HCT116 (cell line): ENCODE results near the gene DUSP28. TPM values are rescaled to one million over a fixed set of nuclear protein-coding genes. Genes with fewer than 3 reads are reported as not detected.
"Not testable (repeated sequence)": the region's sequence is repeated elsewhere in the genome, so short reads cannot be mapped to it uniquely, and the experiment has no call there.

Experiments used
- ATAC-seq: fragments of 200-7000 bp; cut with Tn5 transposase; 2 replicates; pipeline ENCODE4 v1.9.1; 2020; ENCODE audit warnings: mild to moderate bottlenecking, moderate library complexity
- BruUV-seq: library from RNA; stranded (reverse); fragments of 400-500 nt; replicated peaks from 2 replicates; lab custom pipeline; 2021; lab: Mats Ljungman, UMichigan
- CTCF ChIA-PET: fragments of 300-600 bp; sonication (Branson Sonifier 250); formaldehyde crosslinking; loops from one replicate; lab custom pipeline; 2021; ENCODE audit warnings: antibody characterized with exemption; lab: Charles Lee
- POLR2A ChIA-PET: fragments of 300-600, 350-600 bp; sonication (Branson Sonifier 250); formaldehyde crosslinking; loops from one replicate; lab custom pipeline; 2021; ENCODE audit warnings: antibody characterized with exemption; lab: Charles Lee
- RAD21 ChIA-PET, 2 experiments: fragments of 300-600 bp; sonication (Branson Sonifier 250); formaldehyde crosslinking; loops; one replicate each; lab custom pipeline; 2023; ENCODE audit warnings: low total read pairs in 2 of 2; ENCODE audit not compliant: uncharacterized antibody in 2 of 2, unreplicated experiment in 2 of 2, low non-redundant PET in 1 of 2; lab: Charles Lee
- DNase-seq: peaks from one replicate; pipeline ENCODE4 v3.0.0-alpha.2; 2010; ENCODE audit warnings: low read depth, low spot score
- H2AFZ ChIP-seq: fragments of 200-600 bp; shearing (Covaris generic), sonication (generic); 2 replicates; pipeline ENCODE4 v1.6.1; 2017; ENCODE audit warnings: low read depth, mixed run types, mixed read lengths, antibody characterized with exemption, low read length; ENCODE audit not compliant: poor library complexity, severe bottlenecking
- H3K27ac ChIP-seq: 2 replicates; pipeline ENCODE4 v1.5.1; 2012; ENCODE audit warnings: low read depth, low read length
- H3K27me3 ChIP-seq: fragments of 200-600 bp; sonication (generic); 2 replicates; pipeline ENCODE4 v1.6.1; 2016; ENCODE audit warnings: mixed run types, low read length, mixed read lengths; ENCODE audit not compliant: insufficient read depth
- H3K36me3 ChIP-seq, 2 experiments: fragments of 200-500 bp in 1 of 2; fragments of 200-600 bp in 1 of 2; sonication (Bioruptor generic) in 1 of 2; sonication (generic) in 1 of 2; 2 replicates each; pipeline versions ENCODE4 v1.5.1 to v1.6.1; 2014 to 2016; ENCODE audit warnings: low read length in 2 of 2, inconsistent platforms in 1 of 2, mixed read lengths in 1 of 2, mixed run types in 1 of 2; ENCODE audit not compliant: insufficient read depth in 2 of 2, control insufficient read depth in 1 of 2
- H3K4me1 ChIP-seq, 2 experiments: fragments of 200-600 bp in 1 of 2; sonication (generic) in 1 of 2; 2 replicates each; pipeline versions ENCODE4 v1.5.1 to v1.6.1; 2012 to 2017; ENCODE audit warnings: low read length in 2 of 2, inconsistent platforms in 1 of 2, mild to moderate bottlenecking in 1 of 2, mixed read lengths in 1 of 2, mixed run types in 1 of 2, moderate library complexity in 1 of 2; ENCODE audit not compliant: insufficient read depth in 2 of 2, control insufficient read depth in 1 of 2
- H3K4me2 ChIP-seq: fragments of 200-600 bp; sonication (generic); 2 replicates; pipeline ENCODE4 v1.6.1; 2017; ENCODE audit warnings: mixed run types, low read length, mixed read lengths
- H3K4me3 ChIP-seq, 2 experiments: fragments of 200-600 bp in 1 of 2; sonication (generic) in 1 of 2; replicated peaks in 1 of 2; 2 replicates each; pipeline ENCODE4 v1.5.1; 2011 to 2016; ENCODE audit warnings: low read length in 2 of 2, control low read depth in 1 of 2, low read depth in 1 of 2, mild to moderate bottlenecking in 1 of 2, mixed read lengths in 1 of 2, mixed run types in 1 of 2
- H3K79me2 ChIP-seq: fragments of 200-600 bp; sonication (generic); 2 replicates; pipeline ENCODE4 v1.6.1; 2017; ENCODE audit warnings: mild to moderate bottlenecking, mixed run types, low read length, moderate library complexity, mixed read lengths; ENCODE audit not compliant: insufficient read depth
- H3K9ac ChIP-seq: fragments of 200-600 bp; sonication (generic); 2 replicates; pipeline ENCODE4 v1.6.1; 2016; ENCODE audit warnings: low read length, mixed read lengths
- H3K9me2 ChIP-seq: fragments of 200-600 bp; sonication (generic), shearing (Covaris generic); 2 replicates; pipeline ENCODE4 v1.6.1; 2017; ENCODE audit warnings: mixed run types, mild to moderate bottlenecking, moderate library complexity; ENCODE audit not compliant: insufficient read depth
- H3K9me3 ChIP-seq, 2 experiments: fragments of 200-500 bp in 1 of 2; fragments of 200-600 bp in 1 of 2; sonication (Bioruptor generic) in 1 of 2; sonication (generic) in 1 of 2; 2 replicates each; pipeline ENCODE4 v1.6.1; 2014 to 2017; ENCODE audit warnings: low read length in 2 of 2, mixed read lengths in 2 of 2, inconsistent platforms in 1 of 2, low read depth in 1 of 2, mild to moderate bottlenecking in 1 of 2, mixed run types in 1 of 2, moderate library complexity in 1 of 2; ENCODE audit not compliant: control insufficient read depth in 1 of 2, insufficient read depth in 1 of 2
- H4K20me1 ChIP-seq: fragments of 200-600 bp; sonication (generic), shearing (Covaris generic); 2 replicates; pipeline ENCODE4 v1.6.1; 2017; ENCODE audit warnings: mixed run types, mild to moderate bottlenecking, moderate library complexity; ENCODE audit not compliant: insufficient read depth
- ATF3 ChIP-seq: IDR thresholded peaks from 2 replicates; pipeline ENCODE4 v1.6.1; 2012
- MAX ChIP-seq: IDR thresholded peaks from 2 replicates; pipeline ENCODE4 v1.6.1; 2012
- POLR2A ChIP-seq: IDR thresholded peaks from 2 replicates; pipeline ENCODE4 v1.7.0; 2011; ENCODE audit warnings: borderline replicate concordance; ENCODE audit not compliant: insufficient read depth, insufficient read length; ENCODE audit errors: extremely low read depth
- RAD21 ChIP-seq: IDR thresholded peaks from 2 replicates; pipeline ENCODE4 v1.6.1; 2012; ENCODE audit warnings: low read depth, mild to moderate bottlenecking
- TCF7L2 ChIP-seq: IDR thresholded peaks from 2 replicates; pipeline ENCODE4 v1.7.0; 2011; ENCODE audit warnings: borderline replicate concordance, inconsistent platforms; ENCODE audit not compliant: insufficient read depth, insufficient read length; ENCODE audit errors: extremely low read depth
- ZFX ChIP-seq: fragments of 450-650 bp; IDR thresholded peaks from 2 replicates; pipeline ENCODE4 v1.6.1; 2017
- intact Hi-C: fragments of 100-400 bp; cut with micrococcal nuclease; formaldehyde crosslinking; loops from 2 replicates; pipeline ENCODE4 v1.10.0; 2022
- total RNA-seq: library from RNA; stranded (reverse); gene quantifications from one replicate; pipeline ENCODE4 v1.2.1, GENCODE V29; 2021; ENCODE audit not compliant: unreplicated experiment

The DUSP28 gene
- total RNA-seq, 1 experiment from 2014 or later, result 5.6 TPM

DNA sequence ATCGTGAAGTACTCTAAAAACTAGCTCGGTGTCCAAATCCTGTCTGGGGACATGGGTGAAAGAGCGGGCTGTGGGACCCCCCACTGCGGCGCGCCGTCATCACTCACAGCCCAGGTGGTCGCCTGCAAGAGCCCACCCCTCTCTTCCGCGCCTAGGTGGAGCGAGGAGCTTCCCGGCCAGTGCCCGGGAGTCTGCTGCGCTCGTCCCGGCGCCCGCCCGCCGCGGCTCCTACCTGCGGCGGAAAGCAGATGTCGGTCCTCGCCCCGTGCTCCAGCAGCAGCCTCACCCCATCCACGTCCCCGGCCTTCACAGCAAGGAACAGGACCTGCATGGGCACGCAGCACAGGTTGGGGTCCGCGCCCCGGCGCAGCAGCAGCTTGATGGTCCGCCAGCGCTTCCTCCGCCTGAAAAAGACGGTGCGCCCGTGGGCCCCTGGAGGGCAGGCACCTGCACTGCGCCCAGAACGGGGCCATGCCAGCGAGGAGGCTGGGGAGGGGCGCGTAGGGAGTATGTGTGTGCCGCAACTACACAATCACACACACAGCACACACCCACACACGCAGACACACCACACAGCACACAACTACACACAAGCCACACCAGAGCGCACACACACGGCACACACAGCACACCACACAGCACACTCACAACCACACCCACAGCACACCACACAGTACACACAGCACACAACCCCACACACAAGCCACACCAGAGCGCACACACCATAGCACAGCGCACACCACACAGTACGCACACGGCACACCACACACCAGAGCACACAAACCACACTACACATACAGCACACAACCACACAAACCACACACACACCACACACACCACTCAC, 39.8 kb upstream of the DUSP28 start:
- Histone ChIP-seq H3K4me3 (no peak overlapping the region), H3K79me2 (no peaks in the 10 kb centered on the region), H3K4me2 (no peak overlapping the region), H3K27ac (no peak overlapping the region), H4K20me1 (no peaks in the 10 kb centered on the region), H3K4me1 (no peaks in the 10 kb centered on the region), H3K9ac (no peak overlapping the region), H3K9me3 (peaks cover 12 to 13% of the 10 kb centered on the region in 2 experiments; a peak in 2 of 4 replicates), H3K27me3 (no peaks in the 10 kb centered on the region), H3K9me2 (no peaks in the 10 kb centered on the region), H3K36me3 (peaks cover 0 to 28% of the 10 kb centered on the region in 2 experiments; a peak in 2 of 4 replicates), H2AFZ (no peak overlapping the region)
- CTCF ChIA-PET, result no interaction called here
- no TSS peak for BruUV-seq
- ATAC-seq, result 0 out of 2 replicates have a peak, but pooled peaks have one; percentile 44
- POLR2A ChIA-PET, result no interaction called here
- intact Hi-C loops, result no loop called here
- no peak for TF ChIP-seq ZFX
- TF ChIP-seq POLR2A, result no peak
- TF ChIP-seq RAD21, result no peak
- no peak for TF ChIP-seq MAX
- DNase-seq, result no peak
- RAD21 ChIA-PET, result no interaction called here

- Histone ChIP-seq H3K9ac (no peak overlapping the region), H4K20me1 (no peaks in the 10 kb centered on the region), H3K36me3 (peaks cover 0 to 34% of the 10 kb centered on the region in 2 experiments; a peak in 2 of 4 replicates), H3K4me3 (no peak overlapping the region), H3K79me2 (no peaks in the 10 kb centered on the region), H3K9me2 (no peaks in the 10 kb centered on the region), H3K27ac (no peak overlapping the region), H3K27me3 (no peaks in the 10 kb centered on the region), H3K4me1 (no peaks in the 10 kb centered on the region), H2AFZ (no peak overlapping the region), H3K9me3 (peaks cover 17 to 18% of the 10 kb centered on the region in 2 experiments; a peak in 2 of 4 replicates), H3K4me2 (no peak overlapping the region)
- BruUV-seq, result no TSS peak
- ChIA-PET POLR2A (no interaction called here), CTCF (no interaction called here), RAD21 (no interaction called here)
- intact Hi-C loops, result no loop called here
- TF ChIP-seq ATF3 (no peak), TCF7L2 (no peak)
- ATAC-seq, result no peak
- DNase-seq, result no peak
Measured at GRCh38 chr2:240520974-240521350, 39.2 kb upstream of the DUSP28 start.

- H3K9me3 ChIP-seq, result peaks cover 17 to 27% of the 10 kb centered on the region in 2 experiments; a peak in 2 of 4 replicates
- H3K36me3 ChIP-seq, result peaks cover 0 to 42% of the 10 kb centered on the region in 2 experiments; a peak in 2 of 4 replicates
- RAD21 ChIA-PET, DNase-seq, H3K9ac ChIP-seq, H3K4me2 ChIP-seq, H3K9me2 ChIP-seq, ATAC-seq, CTCF ChIA-PET, H3K4me1 ChIP-seq, H4K20me1 ChIP-seq, H3K4me3 ChIP-seq, intact Hi-C loops, H3K27ac ChIP-seq, POLR2A ChIA-PET, H3K27me3 ChIP-seq, H2AFZ ChIP-seq, H3K79me2 ChIP-seq, BruUV-seq: not testable (repeated sequence)
Measured at GRCh38 chr2:240521885-240522284, 38.3 kb upstream of the DUSP28 start.
